Neural cell (in vitro differentiated cells): ENCODE measurements around the gene MEGF6. TPM values are rescaled to one million over a fixed set of nuclear protein-coding genes. Genes with fewer than 3 reads are reported as not detected.

Experiments used
- H2AFZ ChIP-seq: fragments of 200-600, 300-800 bp; sonication (generic), shearing (Covaris generic); 2 replicates; pipeline ENCODE4 v1.6.0; 2014; ENCODE audit warnings: low read depth, mild to moderate bottlenecking, antibody characterized with exemption, low read length, moderate library complexity
- H3F3A ChIP-seq: fragments of 200-600 bp; shearing (Covaris generic); 2 replicates; pipeline ENCODE4 v1.6.1; 2016; ENCODE audit warnings: mild to moderate bottlenecking, moderate library complexity, mixed read lengths, antibody characterized with exemption, low read length; ENCODE audit not compliant: insufficient read depth, poor library complexity, severe bottlenecking
- H3K27ac ChIP-seq: fragments of 200-600, 300-800 bp; sonication (generic), shearing (Covaris generic); 2 replicates; pipeline ENCODE4 v1.5.1; 2014; ENCODE audit warnings: mild to moderate bottlenecking, low read length, moderate library complexity
- H3K27me3 ChIP-seq: fragments of 300-800, 200-600 bp; sonication (generic), shearing (Covaris generic); 2 replicates; pipeline ENCODE4 v1.6.0; 2014; ENCODE audit warnings: mild to moderate bottlenecking, low read depth, low read length, moderate library complexity; ENCODE audit not compliant: insufficient read depth
- H3K36me3 ChIP-seq: fragments of 300-800, 200-600 bp; sonication (generic), shearing (Covaris generic); 2 replicates; pipeline ENCODE4 v1.5.1; 2014; ENCODE audit warnings: mild to moderate bottlenecking, antibody characterized with exemption, low read length, moderate library complexity; ENCODE audit not compliant: insufficient read depth
- H3K4me2 ChIP-seq: fragments of 300-800, 200-600 bp; sonication (generic), shearing (Covaris generic); 2 replicates; pipeline ENCODE4 v1.6.0; 2014; ENCODE audit warnings: mild to moderate bottlenecking, low read length
- H3K4me3 ChIP-seq: fragments of 300-800, 200-600 bp; sonication (generic), shearing (Covaris generic); 2 replicates; pipeline ENCODE4 v1.5.1; 2014; ENCODE audit warnings: mild to moderate bottlenecking, low read length, moderate library complexity
- H3K79me2 ChIP-seq: fragments of 200-600 bp; shearing (Covaris generic); replicated peaks from 2 replicates; pipeline ENCODE4 v1.6.0; 2014; ENCODE audit warnings: mild to moderate bottlenecking, low read length, moderate library complexity; ENCODE audit not compliant: insufficient read depth
- H3K9ac ChIP-seq: fragments of 300-800, 200-600 bp; sonication (generic), shearing (Covaris generic); 2 replicates; pipeline ENCODE4 v1.6.1; 2016; ENCODE audit warnings: mild to moderate bottlenecking, low read length, mixed read lengths
- H3K9me2 ChIP-seq: fragments of 200-600 bp; shearing (Covaris generic); 2 replicates; pipeline ENCODE4 v1.6.1; 2016; ENCODE audit warnings: mild to moderate bottlenecking, low read length, mixed read lengths; ENCODE audit not compliant: insufficient read depth
- H3K9me3 ChIP-seq: fragments of 200-600, 300-800 bp; sonication (generic), shearing (Covaris generic); 2 replicates; pipeline ENCODE4 v1.6.1; 2016; ENCODE audit warnings: mild to moderate bottlenecking, mixed run types, low read length, moderate library complexity, mixed read lengths
- H4K20me1 ChIP-seq: fragments of 200-600 bp; shearing (Covaris generic); 2 replicates; pipeline ENCODE4 v1.6.1; 2016; ENCODE audit warnings: mild to moderate bottlenecking, mixed run types; ENCODE audit not compliant: insufficient read depth
- EP300 ChIP-seq: fragments of 450-650 bp; conservative IDR thresholded peaks from 2 replicates; pipeline ENCODE4 v1.6.1; 2014; ENCODE audit warnings: antibody characterized with exemption, mild to moderate bottlenecking, moderate library complexity; ENCODE audit not compliant: poor library complexity, severe bottlenecking
- EZH2 ChIP-seq: fragments of 200-600, 300-800 bp; shearing (Covaris generic), sonication (generic); IDR thresholded peaks from 2 replicates; pipeline ENCODE4 v1.6.1; 2014; ENCODE audit warnings: antibody characterized with exemption, low read length, borderline replicate concordance, mild to moderate bottlenecking; ENCODE audit not compliant: insufficient read depth, poor library complexity, severe bottlenecking
- MXI1 ChIP-seq: fragments of 450-650 bp; conservative IDR thresholded peaks from 2 replicates; pipeline ENCODE4 v1.6.1; 2014; ENCODE audit warnings: antibody characterized with exemption, mild to moderate bottlenecking; ENCODE audit not compliant: poor library complexity, severe bottlenecking
- POLR2AphosphoS5 ChIP-seq: IDR thresholded peaks from 2 replicates; pipeline ENCODE4 v1.6.1; 2012
- RAD21 ChIP-seq: fragments of 450-650 bp; conservative IDR thresholded peaks from 2 replicates; pipeline ENCODE4 v1.6.1; 2014; ENCODE audit warnings: antibody characterized with exemption, mild to moderate bottlenecking, moderate library complexity
- REST ChIP-seq: IDR thresholded peaks from 2 replicates; pipeline ENCODE4 v1.6.1; 2012; ENCODE audit warnings: borderline replicate concordance
- SMC3 ChIP-seq: fragments of 450-650 bp; conservative IDR thresholded peaks from 2 replicates; pipeline ENCODE4 v1.6.1; 2014; ENCODE audit warnings: antibody characterized with exemption, mild to moderate bottlenecking, moderate library complexity; ENCODE audit not compliant: poor library complexity
- TAF1 ChIP-seq: IDR thresholded peaks from 2 replicates; pipeline ENCODE4 v1.6.1; 2012; ENCODE audit warnings: low read depth
- polyA plus RNA-seq: library from polyadenylated mRNA; depleted of rRNA; stranded (reverse); fragments of >200 nt; gene quantifications from 2 replicates; pipeline ENCODE4 v1.2.3, GENCODE V29; 2014
- TF ChIP-seq, protein P1 (sequence below): fragments of 450-650 bp; IDR thresholded peaks from 2 replicates; pipeline ENCODE4 v1.5.1; 2014; ENCODE audit warnings: antibody characterized with exemption, mild to moderate bottlenecking, moderate library complexity; ENCODE audit not compliant: poor library complexity, severe bottlenecking

Gene MEGF6
- polyA plus RNA-seq, 1 donor from 2014 or later, result 6.0 TPM

DNA sequence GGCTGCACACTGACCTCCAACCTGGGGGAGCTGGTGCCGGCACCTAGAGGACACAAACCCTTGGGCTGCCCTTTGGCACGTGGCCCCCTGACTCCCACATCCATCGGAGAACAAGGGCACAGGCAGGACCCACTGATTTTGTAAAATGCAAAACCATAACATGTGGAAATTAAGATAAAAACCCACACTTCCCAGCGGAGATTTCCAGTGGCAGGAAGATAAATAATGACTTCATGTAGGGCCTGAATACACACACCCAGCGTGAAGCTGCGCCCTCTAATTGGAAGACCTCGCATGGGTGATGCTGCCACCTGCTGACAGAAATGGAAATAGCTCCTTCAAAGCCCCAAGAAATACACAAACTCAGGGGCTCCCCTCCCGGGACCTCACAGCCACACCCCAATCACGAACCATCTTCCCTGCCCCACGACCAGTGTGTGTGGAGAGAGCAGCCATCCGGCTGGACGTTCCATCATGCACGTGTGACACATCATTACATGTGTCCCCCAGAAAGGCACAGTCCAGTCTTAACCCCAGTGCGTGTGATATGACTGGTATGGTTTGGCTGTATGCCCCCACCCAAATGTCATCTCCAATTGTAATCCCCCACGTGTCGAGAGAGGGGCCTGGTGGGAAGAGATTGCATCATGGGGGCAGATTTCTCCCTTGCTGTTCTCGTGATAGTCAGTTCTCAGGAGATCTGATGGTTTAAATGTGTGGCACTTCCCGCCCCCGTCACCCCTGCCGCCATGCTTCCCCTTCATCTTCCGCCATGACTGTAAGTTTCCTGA is 7.8 kb upstream of the MEGF6 start:
- no peak overlapping the region for H3K27ac ChIP-seq
- H3K4me3 ChIP-seq, result no peak overlapping the region
- H3K9me2 ChIP-seq, result no peaks in the 10 kb centered on the region
- no peak overlapping the region for H3K9ac ChIP-seq
- H3K79me2 ChIP-seq, result peaks cover 3% of the 10 kb centered on the region
- H4K20me1 ChIP-seq, result no peaks in the 10 kb centered on the region
- no peaks in the 10 kb centered on the region for H3K9me3 ChIP-seq
- no peaks in the 10 kb centered on the region for H3K27me3 ChIP-seq
- H3K36me3 ChIP-seq, result no peaks in the 10 kb centered on the region
- no peaks in the 10 kb centered on the region for H3F3A ChIP-seq
- H3K4me2 ChIP-seq, result no peak overlapping the region
- no peak overlapping the region for H2AFZ ChIP-seq
- TF ChIP-seq, protein P1, sequence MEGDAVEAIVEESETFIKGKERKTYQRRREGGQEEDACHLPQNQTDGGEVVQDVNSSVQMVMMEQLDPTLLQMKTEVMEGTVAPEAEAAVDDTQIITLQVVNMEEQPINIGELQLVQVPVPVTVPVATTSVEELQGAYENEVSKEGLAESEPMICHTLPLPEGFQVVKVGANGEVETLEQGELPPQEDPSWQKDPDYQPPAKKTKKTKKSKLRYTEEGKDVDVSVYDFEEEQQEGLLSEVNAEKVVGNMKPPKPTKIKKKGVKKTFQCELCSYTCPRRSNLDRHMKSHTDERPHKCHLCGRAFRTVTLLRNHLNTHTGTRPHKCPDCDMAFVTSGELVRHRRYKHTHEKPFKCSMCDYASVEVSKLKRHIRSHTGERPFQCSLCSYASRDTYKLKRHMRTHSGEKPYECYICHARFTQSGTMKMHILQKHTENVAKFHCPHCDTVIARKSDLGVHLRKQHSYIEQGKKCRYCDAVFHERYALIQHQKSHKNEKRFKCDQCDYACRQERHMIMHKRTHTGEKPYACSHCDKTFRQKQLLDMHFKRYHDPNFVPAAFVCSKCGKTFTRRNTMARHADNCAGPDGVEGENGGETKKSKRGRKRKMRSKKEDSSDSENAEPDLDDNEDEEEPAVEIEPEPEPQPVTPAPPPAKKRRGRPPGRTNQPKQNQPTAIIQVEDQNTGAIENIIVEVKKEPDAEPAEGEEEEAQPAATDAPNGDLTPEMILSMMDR, result peak; percentile 93
- peak; percentile 86 for TF ChIP-seq RAD21
- TF ChIP-seq EP300, result no peak
- no peak for TF ChIP-seq TAF1
- TF ChIP-seq SMC3, result peak; percentile 98

- H3K27ac ChIP-seq, result no peak overlapping the region
- H3K79me2 ChIP-seq, result no peaks in the 10 kb centered on the region
- no peak overlapping the region for H3K4me2 ChIP-seq
- no peaks in the 10 kb centered on the region for H3F3A ChIP-seq
- no peaks in the 10 kb centered on the region for H3K9me2 ChIP-seq
- no peak overlapping the region for H2AFZ ChIP-seq
- H3K9ac ChIP-seq, result no peak overlapping the region
- H3K4me3 ChIP-seq, result no peak overlapping the region
- no peaks in the 10 kb centered on the region for H3K9me3 ChIP-seq
- H3K36me3 ChIP-seq, result no peaks in the 10 kb centered on the region
- no peaks in the 10 kb centered on the region for H4K20me1 ChIP-seq
- H3K27me3 ChIP-seq, result no peaks in the 10 kb centered on the region
- TF ChIP-seq POLR2AphosphoS5 (no peak), SMC3 (no peak), EP300 (no peak), REST (no peak), MXI1 (no peak), TAF1 (no peak), EZH2 (no peak), RAD21 (no peak)
- TF ChIP-seq, protein P1, result no peak
Measured at GRCh38 chr1:3618531-3618880, 7.2 kb upstream of the MEGF6 start.
